Measurements from ENCODE around the gene FHAD1. TPM values are rescaled to one million over a fixed set of nuclear protein-coding genes. Genes with fewer than 3 reads are reported as not detected.
A peak's percentile ranks its signal among the peaks of the same experiment; 100 is the strongest.

The FHAD1 gene
- total and polyA plus RNA-seq, 2 of the 13 experiments (the other 11 are each of a cell fraction or from before 2014, with no cell fraction given): not detected

DNA sequence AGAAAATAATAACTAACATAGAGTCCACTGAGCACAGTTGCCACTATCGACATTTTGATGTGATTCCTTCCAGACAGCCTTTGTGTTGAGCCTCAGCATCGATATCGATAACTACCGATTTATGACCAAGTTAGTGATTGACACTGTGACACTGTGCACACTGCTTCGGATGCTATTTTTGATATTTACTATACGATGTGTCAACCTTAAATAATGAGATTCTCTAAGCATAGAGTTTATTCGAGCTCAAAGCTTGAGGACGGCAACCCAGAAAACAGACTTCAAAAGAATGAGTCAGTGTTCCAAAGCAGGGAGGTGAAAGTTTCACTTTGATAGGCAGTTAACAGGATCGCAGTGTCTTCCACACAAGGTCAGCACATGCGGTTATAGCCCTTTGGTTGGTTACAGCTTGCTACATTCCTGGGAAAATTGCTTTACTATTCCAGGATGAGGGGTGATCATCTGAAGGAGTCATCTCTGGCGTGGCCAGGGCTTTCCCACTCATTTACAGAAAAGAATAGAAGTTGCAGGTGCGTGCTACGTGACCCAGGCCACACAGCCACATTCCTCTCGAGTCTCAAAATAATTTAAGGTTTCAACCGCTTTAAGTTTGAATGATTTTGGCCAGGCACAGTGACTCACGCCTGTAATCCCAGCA, 109.1 kb downstream of the FHAD1 start (continued):
- TF ChIP-seq NFYC (CRISPR knock-in tag; IDR thresholded peaks at IDR 0.05) (peak; percentile 36; the same call in 1 of the 2 replicates), HOXA3 (CRISPR knock-in tag; IDR thresholded peaks at IDR 0.05) (peak; percentile 26; the same call in 1 of the 2 replicates), HNF4A (CRISPR knock-in tag; IDR thresholded peaks at IDR 0.05) (0 out of 2 replicates have a peak, but pooled peaks have one; percentile 26), PHF21A (CRISPR knock-in tag; IDR thresholded peaks at IDR 0.05) (peak; percentile 49; the same call in 1 of the 2 replicates), GLI4 (CRISPR knock-in tag; IDR thresholded peaks at IDR 0.05; ENCODE audit: borderline replicate concordance) (0 out of 2 replicates have a peak, but pooled peaks have one; percentile 35), RXRA (CRISPR knock-in tag; IDR thresholded peaks at IDR 0.05) (peak; percentile 59; the same call in 1 of the 2 replicates), NFIC (IDR thresholded peaks at IDR 0.05; ENCODE audit: low read length) (peak; percentile 66), TCF7L2 (IDR thresholded peaks at IDR 0.05; ENCODE audit: low read depth, low read length) (no peak), MYC (CRISPR knock-in tag; IDR thresholded peaks at IDR 0.05; ENCODE audit: borderline replicate concordance) (peak; percentile 47; the same call in 1 of the 2 replicates), PPARG (CRISPR knock-in tag; conservative IDR thresholded peaks at IDR 0.05) (peak; percentile 44; the same call in 1 of the 2 replicates), TRIM24 (CRISPR knock-in tag; IDR thresholded peaks at IDR 0.05) (no peak), HDAC2 (CRISPR knock-in tag; IDR thresholded peaks at IDR 0.05) (no peak), ZKSCAN1 (IDR thresholded peaks at IDR 0.05; ENCODE audit: low read length) (no peak)
- TF ChIP-seq, protein P1, sequence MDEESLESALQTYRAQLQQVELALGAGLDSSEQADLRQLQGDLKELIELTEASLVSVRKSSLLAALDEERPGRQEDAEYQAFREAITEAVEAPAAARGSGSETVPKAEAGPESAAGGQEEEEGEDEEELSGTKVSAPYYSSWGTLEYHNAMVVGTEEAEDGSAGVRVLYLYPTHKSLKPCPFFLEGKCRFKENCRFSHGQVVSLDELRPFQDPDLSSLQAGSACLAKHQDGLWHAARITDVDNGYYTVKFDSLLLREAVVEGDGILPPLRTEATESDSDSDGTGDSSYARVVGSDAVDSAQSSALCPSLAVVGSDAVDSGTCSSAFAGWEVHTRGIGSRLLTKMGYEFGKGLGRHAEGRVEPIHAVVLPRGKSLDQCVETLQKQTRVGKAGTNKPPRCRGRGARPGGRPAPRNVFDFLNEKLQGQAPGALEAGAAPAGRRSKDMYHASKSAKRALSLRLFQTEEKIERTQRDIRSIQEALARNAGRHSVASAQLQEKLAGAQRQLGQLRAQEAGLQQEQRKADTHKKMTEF (CRISPR knock-in tag; IDR thresholded peaks at IDR 0.05): peak; percentile 62
- TF ChIP-seq, protein P2, sequence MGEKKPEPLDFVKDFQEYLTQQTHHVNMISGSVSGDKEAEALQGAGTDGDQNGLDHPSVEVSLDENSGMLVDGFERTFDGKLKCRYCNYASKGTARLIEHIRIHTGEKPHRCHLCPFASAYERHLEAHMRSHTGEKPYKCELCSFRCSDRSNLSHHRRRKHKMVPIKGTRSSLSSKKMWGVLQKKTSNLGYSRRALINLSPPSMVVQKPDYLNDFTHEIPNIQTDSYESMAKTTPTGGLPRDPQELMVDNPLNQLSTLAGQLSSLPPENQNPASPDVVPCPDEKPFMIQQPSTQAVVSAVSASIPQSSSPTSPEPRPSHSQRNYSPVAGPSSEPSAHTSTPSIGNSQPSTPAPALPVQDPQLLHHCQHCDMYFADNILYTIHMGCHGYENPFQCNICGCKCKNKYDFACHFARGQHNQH (CRISPR knock-in tag; IDR thresholded peaks at IDR 0.05): peak; percentile 47; the same call in 1 of the 2 replicates
- TF ChIP-seq, protein P3, sequence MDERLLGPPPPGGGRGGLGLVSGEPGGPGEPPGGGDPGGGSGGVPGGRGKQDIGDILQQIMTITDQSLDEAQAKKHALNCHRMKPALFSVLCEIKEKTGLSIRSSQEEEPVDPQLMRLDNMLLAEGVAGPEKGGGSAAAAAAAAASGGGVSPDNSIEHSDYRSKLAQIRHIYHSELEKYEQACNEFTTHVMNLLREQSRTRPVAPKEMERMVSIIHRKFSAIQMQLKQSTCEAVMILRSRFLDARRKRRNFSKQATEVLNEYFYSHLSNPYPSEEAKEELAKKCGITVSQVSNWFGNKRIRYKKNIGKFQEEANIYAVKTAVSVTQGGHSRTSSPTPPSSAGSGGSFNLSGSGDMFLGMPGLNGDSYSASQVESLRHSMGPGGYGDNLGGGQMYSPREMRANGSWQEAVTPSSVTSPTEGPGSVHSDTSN (CRISPR knock-in tag; IDR thresholded peaks at IDR 0.05): 0 out of 2 replicates have a peak, but pooled peaks have one; percentile 13
- TF ChIP-seq, protein P4, sequence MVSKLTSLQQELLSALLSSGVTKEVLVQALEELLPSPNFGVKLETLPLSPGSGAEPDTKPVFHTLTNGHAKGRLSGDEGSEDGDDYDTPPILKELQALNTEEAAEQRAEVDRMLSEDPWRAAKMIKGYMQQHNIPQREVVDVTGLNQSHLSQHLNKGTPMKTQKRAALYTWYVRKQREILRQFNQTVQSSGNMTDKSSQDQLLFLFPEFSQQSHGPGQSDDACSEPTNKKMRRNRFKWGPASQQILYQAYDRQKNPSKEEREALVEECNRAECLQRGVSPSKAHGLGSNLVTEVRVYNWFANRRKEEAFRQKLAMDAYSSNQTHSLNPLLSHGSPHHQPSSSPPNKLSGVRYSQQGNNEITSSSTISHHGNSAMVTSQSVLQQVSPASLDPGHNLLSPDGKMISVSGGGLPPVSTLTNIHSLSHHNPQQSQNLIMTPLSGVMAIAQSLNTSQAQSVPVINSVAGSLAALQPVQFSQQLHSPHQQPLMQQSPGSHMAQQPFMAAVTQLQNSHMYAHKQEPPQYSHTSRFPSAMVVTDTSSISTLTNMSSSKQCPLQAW (CRISPR knock-in tag; IDR thresholded peaks at IDR 0.05): peak; percentile 74
- TF ChIP-seq, protein P5, sequence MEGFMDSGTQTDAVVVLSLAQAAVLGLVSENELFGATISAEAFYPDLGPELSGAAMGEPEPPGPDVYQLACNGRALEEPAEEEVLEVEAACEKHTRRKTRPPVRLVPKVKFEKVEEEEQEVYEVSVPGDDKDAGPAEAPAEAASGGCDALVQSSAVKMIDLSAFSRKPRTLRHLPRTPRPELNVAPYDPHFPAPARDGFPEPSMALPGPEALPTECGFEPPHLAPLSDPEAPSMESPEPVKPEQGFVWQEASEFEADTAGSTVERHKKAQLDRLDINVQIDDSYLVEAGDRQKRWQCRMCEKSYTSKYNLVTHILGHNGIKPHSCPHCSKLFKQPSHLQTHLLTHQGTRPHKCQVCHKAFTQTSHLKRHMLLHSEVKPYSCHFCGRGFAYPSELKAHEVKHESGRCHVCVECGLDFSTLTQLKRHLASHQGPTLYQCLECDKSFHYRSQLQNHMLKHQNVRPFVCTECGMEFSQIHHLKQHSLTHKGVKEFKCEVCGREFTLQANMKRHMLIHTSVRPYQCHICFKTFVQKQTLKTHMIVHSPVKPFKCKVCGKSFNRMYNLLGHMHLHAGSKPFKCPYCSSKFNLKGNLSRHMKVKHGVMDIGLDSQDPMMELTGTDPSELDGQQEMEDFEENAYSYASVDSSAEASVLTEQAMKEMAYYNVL (CRISPR knock-in tag; IDR thresholded peaks at IDR 0.05; ENCODE audit: borderline replicate concordance): peak; percentile 52; the same call in 1 of the 2 replicates
- TF ChIP-seq, protein P6, sequence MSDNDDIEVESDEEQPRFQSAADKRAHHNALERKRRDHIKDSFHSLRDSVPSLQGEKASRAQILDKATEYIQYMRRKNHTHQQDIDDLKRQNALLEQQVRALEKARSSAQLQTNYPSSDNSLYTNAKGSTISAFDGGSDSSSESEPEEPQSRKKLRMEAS (IDR thresholded peaks at IDR 0.05): peak; percentile 69
- TF ChIP-seq, protein P7, sequence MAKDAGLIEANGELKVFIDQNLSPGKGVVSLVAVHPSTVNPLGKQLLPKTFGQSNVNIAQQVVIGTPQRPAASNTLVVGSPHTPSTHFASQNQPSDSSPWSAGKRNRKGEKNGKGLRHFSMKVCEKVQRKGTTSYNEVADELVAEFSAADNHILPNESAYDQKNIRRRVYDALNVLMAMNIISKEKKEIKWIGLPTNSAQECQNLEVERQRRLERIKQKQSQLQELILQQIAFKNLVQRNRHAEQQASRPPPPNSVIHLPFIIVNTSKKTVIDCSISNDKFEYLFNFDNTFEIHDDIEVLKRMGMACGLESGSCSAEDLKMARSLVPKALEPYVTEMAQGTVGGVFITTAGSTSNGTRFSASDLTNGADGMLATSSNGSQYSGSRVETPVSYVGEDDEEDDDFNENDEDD (CRISPR knock-in tag; IDR thresholded peaks at IDR 0.05; ENCODE audit: borderline replicate concordance): peak; percentile 53; the same call in 1 of the 2 replicates

Data from HepG2 (cell line).